NCI-H2227 (cell line): ENCODE data around the gene UFSP1.

Source experiments
- DNase-seq: peaks from one replicate; lab custom pipeline; 2025; ENCODE audit not compliant: unreplicated experiment; lab: John Stamatoyannopoulos, UW

The UFSP1 gene

GRCh38 chr7:100895956-100896731 lies 6.6 kb upstream of the UFSP1 start:
- peak; percentile 77 for DNase-seq

DNA sequence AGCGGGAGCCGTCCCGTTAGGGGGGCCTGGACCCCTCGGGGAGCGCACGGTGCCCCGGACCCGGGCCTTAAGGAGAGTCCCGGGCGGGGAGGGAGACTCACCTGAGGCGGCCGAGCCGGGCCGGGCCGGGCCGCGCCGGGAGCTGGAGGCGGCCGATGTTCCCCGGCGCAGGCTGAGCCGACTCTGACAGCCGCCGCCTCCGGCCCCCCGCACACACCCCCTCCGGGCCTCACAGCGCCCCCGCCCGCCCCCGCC lies 6.1 kb upstream of the UFSP1 start, which contains the start of gene ACHE:
Gene ACHE (minus strand): TSS at position 188 of the 255 bp plus-strand sequence. CDS start 1,656 bp downstream, outside the sequence.
- no peak for DNase-seq

- DNase-seq = peak; percentile 86
These were observed 5.6 kb upstream of the UFSP1 start for GRCh38 chr7:100894860-100895700.

DNA sequence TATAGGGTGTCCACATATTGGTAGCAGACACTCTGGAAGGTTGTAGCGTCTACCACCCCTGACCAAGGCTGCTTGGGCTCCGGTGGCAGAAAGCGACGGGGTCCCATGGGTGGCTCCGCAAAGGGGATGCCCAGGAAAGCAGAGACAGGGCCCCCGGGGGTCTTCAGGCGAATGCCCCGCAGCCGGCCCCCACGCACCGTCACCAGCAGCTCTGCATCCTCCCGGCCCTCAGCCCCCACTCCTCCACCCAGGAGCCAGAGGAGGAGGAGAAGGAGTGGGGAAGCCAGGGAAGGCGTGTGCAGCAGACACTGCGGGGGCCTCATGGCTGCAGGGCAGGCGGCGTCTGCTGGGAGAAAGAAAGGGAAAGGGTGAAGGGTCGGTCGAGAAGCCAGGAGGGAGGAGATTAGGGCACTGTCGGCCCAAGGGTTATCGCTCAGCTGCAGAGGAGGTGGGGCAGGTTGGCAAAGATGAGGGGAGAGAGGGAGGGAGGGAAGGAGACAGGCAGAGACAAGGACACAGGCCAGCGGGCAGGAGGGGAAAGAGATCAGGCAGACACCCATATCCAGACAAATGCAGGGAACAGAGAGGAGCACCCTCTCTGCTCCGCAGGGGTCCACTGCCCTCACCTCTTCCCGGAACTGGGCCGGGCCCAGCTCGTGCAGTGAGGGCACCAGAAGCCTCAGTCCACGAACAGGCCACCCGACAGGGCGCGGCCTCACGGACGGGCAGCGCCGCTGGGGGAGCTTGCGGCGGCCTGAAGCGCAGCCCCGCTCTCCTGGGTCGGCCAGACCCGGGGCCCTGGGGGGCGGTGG lies 4.6 kb upstream of the UFSP1 start:
- peak; percentile 56 for DNase-seq

DNA sequence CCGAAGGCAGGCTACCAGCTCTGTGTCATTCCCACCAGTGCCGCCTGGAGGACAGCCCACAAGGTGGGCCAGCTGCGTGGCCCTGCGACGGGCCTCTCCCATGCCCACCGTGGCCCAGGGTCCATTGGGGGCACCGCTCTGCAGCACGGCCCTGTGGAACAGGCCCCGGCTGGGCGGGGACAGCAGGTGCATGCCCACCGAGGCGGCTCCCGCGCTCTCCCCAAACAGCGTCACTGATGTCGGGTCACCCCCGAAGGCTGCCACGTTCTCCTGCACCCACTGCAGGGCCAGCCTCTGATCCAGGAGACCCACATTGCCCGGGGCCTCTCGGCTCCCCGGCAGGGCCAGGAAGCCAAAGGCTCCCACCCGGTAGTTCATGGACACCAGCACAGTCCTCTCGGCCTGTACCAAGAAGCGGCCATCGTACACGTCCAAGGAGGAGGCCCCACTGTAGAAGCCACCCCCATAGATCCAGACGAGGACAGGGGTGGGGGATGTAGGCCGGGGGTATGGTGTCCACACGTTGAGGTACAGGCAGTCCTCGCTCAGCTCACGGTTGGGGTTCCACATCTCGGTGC lies 3.9 kb upstream of the UFSP1 start:
- no peak for DNase-seq

- DNase-seq = no peak
These were observed 3.1 kb upstream of the UFSP1 start for GRCh38 chr7:100892364-100893317.

DNA sequence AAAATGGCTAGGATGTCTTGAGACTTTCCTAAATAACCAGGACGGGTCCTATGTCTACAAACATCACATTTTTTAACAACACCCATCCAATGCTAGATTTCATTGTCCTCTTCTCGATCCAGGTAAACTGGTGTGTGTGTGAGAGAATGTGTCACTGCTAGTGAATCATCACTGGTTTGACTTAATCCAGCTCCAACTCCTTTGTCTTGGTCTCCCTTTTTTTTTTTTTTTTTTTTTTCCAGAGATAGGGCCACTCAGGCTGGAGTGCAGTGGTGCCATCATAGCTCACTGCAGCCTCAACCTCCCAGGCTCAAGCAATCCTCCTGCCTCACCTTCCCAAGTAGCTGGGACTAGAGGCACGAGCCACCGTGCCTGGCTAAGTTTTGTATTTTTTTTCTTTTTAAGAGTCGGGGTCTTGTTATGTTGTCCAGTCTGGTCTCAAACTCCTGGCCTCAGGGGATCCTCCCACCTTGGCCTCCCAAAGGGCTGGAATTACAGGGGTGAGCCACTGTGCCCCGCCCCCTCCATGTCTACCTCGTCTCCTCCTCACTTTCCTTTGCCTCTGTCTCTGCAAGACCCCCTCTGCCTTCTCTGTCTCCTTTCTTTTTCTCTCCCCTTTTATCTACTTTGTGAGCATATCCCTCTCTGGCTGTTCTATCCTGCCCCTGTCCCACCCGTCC lies 2.2 kb upstream of the UFSP1 start:
- no peak for DNase-seq

GRCh38 chr7:100890653-100891567 lies 1.4 kb upstream of the UFSP1 start:
- peak; percentile 71 for DNase-seq

DNA sequence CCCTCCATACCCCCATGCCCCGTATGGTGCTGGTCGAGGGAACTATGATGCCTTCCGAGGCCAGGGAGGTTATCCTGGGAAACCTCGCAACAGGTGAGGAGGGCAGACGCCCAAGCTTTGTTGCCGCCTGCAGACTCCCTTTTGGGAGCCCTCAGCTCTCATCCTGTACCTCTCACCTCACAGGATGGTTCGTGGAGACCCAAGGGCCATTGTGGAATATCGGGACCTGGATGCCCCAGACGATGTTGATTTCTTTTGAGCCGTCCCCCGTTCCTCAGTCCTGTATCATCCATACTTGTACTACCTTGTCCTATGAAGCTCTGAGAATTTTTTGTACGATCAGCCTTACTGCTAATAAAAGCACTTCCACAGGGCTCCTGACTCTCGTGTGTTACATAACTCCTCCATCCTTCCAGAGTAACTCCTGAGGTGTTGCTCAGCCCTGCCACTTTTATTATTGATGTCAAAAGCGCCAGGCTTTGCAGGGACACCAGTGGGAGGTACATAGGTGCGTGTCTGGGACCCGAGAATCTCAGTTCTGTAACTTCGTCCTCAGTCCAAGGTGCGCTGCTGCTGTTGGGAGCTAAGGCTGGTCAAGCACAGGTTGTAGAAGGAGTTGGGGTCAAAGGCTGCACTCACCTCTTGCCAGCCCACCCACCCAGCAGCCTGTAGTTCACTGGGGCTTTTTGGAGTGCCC lies 1.1 kb downstream of the UFSP1 start:
- no peak for DNase-seq

DNA sequence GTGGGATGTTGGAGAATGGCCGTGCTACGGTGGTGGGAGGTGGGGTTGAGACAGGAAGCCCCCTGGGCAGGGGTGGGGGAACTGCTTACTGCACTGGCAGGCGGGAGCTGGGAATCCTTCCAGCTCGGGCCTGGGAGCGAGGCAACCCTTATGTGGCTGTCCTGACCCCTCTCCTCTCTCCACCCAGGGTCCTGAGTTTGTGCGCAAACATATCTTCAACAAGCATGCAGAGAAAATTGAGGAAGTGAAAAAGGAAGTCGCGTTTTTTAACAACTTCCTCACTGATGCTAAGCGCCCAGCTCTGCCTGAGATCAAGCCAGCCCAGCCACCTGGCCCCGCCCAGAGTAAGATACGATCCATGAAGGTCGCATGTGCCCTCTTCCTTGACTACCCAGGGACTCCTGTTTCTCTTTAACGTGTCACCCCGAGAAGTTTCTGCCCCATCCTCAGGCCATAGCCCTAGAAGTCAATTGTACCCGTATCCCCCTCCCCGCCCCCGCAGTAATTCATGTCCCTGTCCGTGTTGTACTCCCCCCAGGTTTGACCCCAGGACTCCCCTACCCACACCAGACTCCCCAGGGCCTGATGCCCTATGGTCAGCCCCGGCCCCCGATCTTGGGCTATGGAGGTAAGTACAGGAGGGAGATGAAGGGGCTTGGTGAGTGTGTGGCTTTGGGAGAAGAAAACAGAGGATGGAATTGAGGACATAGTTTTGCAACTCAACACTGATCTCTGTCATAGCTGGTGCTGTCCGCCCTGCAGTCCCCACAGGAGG lies 1.8 kb downstream of the UFSP1 start:
- no peak for DNase-seq

GRCh38 chr7:100886936-100887515 lies 2.5 kb downstream of the UFSP1 start:
- no peak for DNase-seq

DNA sequence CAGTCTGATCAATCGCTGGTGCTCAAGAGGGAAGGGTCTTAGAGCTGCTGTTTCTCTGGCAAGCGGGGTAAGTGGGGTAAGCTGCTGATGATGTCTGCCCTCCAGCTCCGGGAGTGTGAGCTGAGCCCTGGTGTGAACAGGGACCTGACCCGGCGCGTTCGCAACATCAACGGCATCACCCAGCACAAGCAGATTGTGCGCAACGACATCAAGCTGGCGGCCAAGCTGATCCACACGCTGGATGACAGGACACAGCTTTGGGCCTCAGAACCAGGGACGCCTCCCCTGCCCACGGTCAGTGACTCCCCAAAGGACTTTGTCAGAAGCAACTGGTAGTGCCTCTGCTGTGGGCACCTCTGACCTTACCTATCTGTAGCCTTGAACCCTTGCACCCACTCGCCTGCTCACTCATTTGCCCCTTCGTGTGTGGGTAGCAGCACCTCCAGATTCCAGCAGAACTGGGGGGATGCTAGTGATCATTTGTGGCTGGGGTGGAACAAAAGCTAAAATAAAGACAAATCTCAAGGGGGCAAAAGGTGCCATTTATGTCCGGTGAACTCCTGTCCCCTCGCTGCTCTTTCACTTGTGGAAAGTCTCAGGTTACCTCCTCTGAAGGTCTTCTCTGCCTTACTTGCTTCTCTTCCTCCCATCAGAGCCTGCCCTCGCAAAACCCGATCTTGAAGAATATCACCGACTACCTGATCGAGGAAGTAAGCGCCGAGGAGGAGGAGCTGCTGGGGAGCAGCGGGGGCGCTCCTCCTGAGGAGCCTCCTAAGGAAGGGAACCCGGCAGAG lies 3.2 kb downstream of the UFSP1 start:
- no peak for DNase-seq

GRCh38 chr7:100885440-100886141 lies 3.9 kb downstream of the UFSP1 start:
- DNase-seq = no peak

DNA sequence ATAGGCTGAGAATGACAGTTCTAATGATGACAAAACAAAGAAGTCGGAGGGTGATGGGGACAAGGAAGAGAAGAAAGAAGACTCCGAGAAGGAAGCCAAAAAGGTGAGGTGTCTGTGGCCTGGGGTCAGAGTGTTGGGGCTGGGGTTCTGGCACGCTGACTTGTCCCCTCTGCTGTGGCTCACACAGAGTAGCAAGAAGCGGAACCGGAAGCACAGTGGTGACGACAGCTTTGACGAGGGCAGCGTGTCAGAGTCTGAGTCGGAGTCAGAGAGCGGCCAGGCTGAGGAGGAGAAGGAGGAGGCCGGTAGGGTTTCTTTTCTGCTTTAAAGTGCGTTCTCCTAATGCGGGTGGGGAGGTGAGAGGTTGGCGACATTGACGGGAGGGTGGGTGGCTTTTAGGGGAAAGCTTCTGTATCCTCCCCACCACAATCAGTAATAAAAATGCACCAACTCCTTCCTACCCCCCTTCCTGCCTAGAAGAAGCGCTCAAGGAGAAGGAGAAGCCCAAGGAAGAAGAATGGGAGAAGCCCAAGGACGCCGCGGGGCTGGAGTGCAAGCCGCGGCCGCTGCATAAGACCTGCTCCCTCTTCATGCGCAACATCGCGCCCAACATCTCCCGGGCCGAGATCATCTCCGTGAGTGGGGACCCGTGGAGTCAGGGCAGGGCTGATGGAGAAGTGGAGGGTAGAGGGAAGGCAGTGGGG lies 4.6 kb downstream of the UFSP1 start:
- no peak for DNase-seq
